NK-92 treated with Interleukin-12 subunit alpha and Interleukin-12 subunit beta, amount 100 ng/mL, for 24 hours (cell line): ENCODE measurements around the gene ADARB2.

Experiments used
- DNase-seq: peaks from one replicate; lab custom pipeline; 2025; lab: John Stamatoyannopoulos, UW

Gene ADARB2

GRCh38 chr10:1369665-1370064 lies 367.7 kb downstream of the ADARB2 start:
- DNase-seq, result no peak

- no peak for DNase-seq
Measured at GRCh38 chr10:1369197-1369596, 368.1 kb downstream of the ADARB2 start.

GRCh38 chr10:1368842-1369171 lies 368.5 kb downstream of the ADARB2 start:
- DNase-seq, result peak; percentile 19

GRCh38 chr10:1367938-1368841 lies 369.1 kb downstream of the ADARB2 start:
- no peak for DNase-seq

GRCh38 chr10:1366811-1367425 lies 370.4 kb downstream of the ADARB2 start:
- no peak for DNase-seq

- no peak for DNase-seq
Measured at GRCh38 chr10:1366322-1366691, 371.0 kb downstream of the ADARB2 start.

- no peak for DNase-seq
Measured at GRCh38 chr10:1365540-1366321, 371.6 kb downstream of the ADARB2 start.

- DNase-seq, result no peak
Measured at GRCh38 chr10:1364151-1364910, 373.0 kb downstream of the ADARB2 start.

- DNase-seq, result no peak
Measured at GRCh38 chr10:1363446-1364121, 373.7 kb downstream of the ADARB2 start.

- no peak for DNase-seq
Measured at GRCh38 chr10:1362589-1363445, 374.5 kb downstream of the ADARB2 start.

GRCh38 chr10:1361411-1362105 lies 375.8 kb downstream of the ADARB2 start:
- DNase-seq, result no peak

GRCh38 chr10:1360558-1361164 lies 376.7 kb downstream of the ADARB2 start:
- DNase-seq, result no peak

- no peak for DNase-seq
Measured at GRCh38 chr10:1360011-1360557, 377.2 kb downstream of the ADARB2 start.

GRCh38 chr10:1359626-1359955 lies 377.7 kb downstream of the ADARB2 start:
- no peak for DNase-seq

GRCh38 chr10:1358860-1359625 lies 378.3 kb downstream of the ADARB2 start:
- DNase-seq, result no peak

GRCh38 chr10:1358147-1358546 lies 379.2 kb downstream of the ADARB2 start:
- no peak for DNase-seq

- no peak for DNase-seq
Measured at GRCh38 chr10:1356349-1356748, 381.0 kb downstream of the ADARB2 start.
